ENCODE measurements around the gene EPHX1. TPM values are rescaled to one million over a fixed set of nuclear protein-coding genes. Genes with fewer than 3 reads are reported as not detected.

The EPHX1 gene
- total RNA-seq, 1 donor: 31.5 TPM

- TF ChIP-seq, protein P1, sequence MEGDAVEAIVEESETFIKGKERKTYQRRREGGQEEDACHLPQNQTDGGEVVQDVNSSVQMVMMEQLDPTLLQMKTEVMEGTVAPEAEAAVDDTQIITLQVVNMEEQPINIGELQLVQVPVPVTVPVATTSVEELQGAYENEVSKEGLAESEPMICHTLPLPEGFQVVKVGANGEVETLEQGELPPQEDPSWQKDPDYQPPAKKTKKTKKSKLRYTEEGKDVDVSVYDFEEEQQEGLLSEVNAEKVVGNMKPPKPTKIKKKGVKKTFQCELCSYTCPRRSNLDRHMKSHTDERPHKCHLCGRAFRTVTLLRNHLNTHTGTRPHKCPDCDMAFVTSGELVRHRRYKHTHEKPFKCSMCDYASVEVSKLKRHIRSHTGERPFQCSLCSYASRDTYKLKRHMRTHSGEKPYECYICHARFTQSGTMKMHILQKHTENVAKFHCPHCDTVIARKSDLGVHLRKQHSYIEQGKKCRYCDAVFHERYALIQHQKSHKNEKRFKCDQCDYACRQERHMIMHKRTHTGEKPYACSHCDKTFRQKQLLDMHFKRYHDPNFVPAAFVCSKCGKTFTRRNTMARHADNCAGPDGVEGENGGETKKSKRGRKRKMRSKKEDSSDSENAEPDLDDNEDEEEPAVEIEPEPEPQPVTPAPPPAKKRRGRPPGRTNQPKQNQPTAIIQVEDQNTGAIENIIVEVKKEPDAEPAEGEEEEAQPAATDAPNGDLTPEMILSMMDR (IDR thresholded peaks at IDR 0.05; ENCODE audit: insufficient read depth, low read depth, low read length): no peak
- no peak for DNase-seq (ENCODE audit: low read depth)
These were observed 45.8 kb downstream of the EPHX1 start for GRCh38 chr1:225855503-225856300.

GRCh38 chr1:225857256-225857655 is 47.3 kb downstream of the EPHX1 start:
- DNase-seq (ENCODE audit: low read depth): no peak
- H3K4me3 ChIP-seq (ENCODE audit: low read depth, low read length): no peak overlapping the region
- TF ChIP-seq, protein P1 (IDR thresholded peaks at IDR 0.05; ENCODE audit: insufficient read depth, low read depth, low read length): no peak

More at GRCh38 chr1:225855503-225856300, 45.8 kb downstream of the EPHX1 start:
- H3K4me3 ChIP-seq (ENCODE audit: low read depth, low read length): no peak overlapping the region

DNA sequence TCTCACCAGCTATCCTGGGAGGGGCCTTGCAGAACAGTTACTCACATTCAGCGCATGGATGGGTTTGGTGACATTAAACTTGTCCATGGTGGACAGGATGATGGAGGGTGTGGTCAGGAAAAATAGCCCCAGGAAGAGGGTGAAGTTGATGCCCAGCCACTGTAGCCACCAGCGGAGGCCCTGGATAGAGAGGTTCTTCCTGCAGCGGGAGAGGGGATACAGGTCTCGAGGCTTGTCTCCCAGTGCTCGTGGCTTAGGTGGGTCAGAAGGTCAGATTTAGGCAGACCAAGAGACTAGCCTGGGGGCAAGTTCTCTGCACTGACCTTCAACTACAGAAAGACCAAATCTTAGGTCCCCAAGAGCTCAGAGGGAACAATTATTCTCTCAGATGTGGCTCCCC is 49.2 kb downstream of the EPHX1 start:
- H3K4me3 ChIP-seq (ENCODE audit: low read depth, low read length): no peak overlapping the region
- TF ChIP-seq, protein P1 (IDR thresholded peaks at IDR 0.05; ENCODE audit: insufficient read depth, low read depth, low read length): no peak
- DNase-seq (ENCODE audit: low read depth): no peak

DNA sequence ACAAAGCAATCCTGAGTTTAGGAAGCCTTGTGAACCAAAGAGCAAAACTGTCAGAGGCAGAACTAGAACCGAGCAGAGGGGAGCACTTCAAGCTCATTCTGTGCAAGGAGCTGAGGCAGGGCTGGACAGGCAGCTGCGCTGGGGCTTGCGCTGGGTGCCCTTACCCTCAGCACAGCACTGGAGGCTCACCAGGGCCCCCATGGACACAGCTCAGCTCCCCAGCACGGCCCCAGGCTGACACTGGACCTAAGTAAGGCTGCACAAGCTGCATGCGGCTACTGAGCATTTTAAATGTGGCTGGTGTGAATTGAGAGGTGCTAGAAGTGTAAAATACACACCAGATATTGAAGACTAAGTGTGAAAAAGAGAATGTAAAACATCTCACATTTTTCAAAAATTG is 50.2 kb downstream of the EPHX1 start:
- TF ChIP-seq, protein P1 (IDR thresholded peaks at IDR 0.05; ENCODE audit: insufficient read depth, low read depth, low read length): no peak
- H3K4me3 ChIP-seq (ENCODE audit: low read depth, low read length): no peak overlapping the region
- DNase-seq (ENCODE audit: low read depth): no peak

GRCh38 chr1:225860876-225861441 is 51.0 kb downstream of the EPHX1 start:
- TF ChIP-seq, protein P1 (IDR thresholded peaks at IDR 0.05; ENCODE audit: insufficient read depth, low read depth, low read length): no peak
- DNase-seq (ENCODE audit: low read depth): no peak
- no peak overlapping the region for H3K4me3 ChIP-seq (ENCODE audit: low read depth, low read length)

DNA sequence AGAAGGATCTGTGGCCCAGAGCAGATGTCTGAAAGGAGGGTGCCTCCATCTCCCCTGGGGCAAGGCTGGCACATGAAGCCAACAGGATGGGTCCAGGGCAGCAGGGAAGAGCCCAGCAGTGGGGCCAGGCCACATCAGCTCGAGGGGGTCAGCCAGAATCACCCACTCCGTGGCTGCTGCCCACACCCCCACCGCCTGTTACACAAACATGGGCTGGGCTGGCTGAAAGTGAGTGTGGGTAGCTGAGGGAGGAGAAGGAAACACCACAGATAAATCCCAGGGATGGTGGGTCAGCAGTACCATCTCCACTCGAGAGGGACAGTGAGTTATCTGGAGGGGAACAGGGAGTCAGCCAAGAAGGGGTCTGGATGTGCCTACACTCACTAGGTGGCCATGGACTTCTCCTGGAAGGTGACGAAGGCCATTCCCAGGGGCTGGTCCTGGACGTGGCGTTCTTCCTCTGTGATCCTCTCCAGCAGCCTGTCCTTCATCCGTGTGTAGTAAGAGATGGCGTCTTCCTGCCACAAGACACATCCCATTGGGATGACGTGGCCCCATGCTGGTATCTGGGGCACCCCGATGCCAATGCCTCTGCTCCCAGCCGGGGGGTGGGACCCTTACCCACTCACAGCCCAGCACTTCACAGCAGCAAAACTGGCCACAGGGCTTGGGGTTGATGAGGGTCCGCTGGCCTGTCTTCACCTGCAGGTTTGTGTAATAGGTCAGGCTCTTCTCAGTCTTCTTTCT is 52.1 kb downstream of the EPHX1 start:
- no peak for DNase-seq (ENCODE audit: low read depth)
- H3K4me3 ChIP-seq (ENCODE audit: low read depth, low read length): no peak overlapping the region
- TF ChIP-seq, protein P1 (IDR thresholded peaks at IDR 0.05; ENCODE audit: insufficient read depth, low read depth, low read length): no peak
